T-helper 1 cell (primary cell): Measurements from ENCODE around the gene RNF26.
A peak's percentile ranks its signal among the peaks of the same experiment; 100 is the strongest.

Experiments used
- DNase-seq, 5 donors: peaks; one replicate each; pipeline ENCODE4 v3.0.0-alpha.2; 2012 to 2020
- total RNA-seq, 4 donors: gene quantifications; one replicate each; lab custom pipeline; 2026; lab: John Stamatoyannopoulos, UW

The RNF26 gene
- 8.3 to 16.3 (median 11.3) reads per million in 4 donors for total RNA-seq

GRCh38 chr11:119334174-119334930, at the start of gene RNF26:
Gene RNF26, plus strand, starts transcription at chr11:119334527. Its CDS starts 596 bp downstream, at chr11:119335123.
- peak; percentile 85 to 97 (median 91) for DNase-seq

DNA sequence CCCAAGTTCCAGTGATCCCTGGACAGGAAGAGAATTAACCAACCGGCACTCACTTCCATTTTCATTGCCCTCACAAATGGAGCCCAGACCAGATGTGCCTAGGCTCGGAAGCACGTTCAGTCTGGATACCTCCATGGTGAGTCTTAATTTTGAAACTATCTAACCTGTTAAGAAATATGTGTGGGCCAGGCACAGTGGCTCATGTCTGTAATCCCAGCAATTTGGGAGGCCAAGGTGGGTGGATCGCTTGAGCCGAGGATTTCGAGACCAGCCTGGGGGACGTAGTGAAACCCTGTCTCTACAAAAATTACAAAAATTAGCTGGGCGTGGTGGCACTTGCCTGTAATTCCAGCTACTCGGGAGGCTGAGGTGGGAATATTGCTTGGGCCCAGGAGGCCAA, 48.9 kb upstream of the RNF26 start:
- no peak for DNase-seq

GRCh38 chr11:119288219-119288618, 46.1 kb upstream of the RNF26 start:
- no peak for DNase-seq

DNA sequence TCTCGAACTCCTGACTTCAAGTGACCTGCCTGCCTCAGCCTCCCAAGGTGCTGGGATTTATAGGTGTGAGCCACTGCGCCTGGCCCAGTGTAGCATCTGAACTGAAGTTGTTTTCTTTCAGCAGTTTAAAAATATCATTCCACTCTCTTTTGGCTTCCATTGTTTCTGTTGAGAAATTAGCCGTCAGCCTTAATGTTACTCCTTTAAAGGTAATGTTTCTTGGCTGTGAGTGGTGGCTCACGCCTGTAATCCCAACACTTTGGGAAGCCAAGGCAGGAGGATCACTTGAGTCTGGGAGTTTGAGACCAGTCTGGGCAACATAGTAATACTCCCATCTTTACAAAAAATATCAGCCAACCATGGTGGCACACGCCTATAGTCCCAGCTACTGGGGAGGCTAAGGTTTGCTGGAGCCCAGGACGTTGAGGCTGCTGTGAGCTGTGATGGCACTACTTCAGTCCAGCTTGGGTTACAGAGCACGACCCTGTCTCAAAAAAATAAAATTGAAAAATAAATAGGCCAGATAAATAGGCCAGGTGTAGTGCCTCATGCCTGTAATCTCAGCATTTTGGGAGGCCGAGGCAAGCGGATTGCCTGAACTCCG, 43.3 kb upstream of the RNF26 start:
- DNase-seq = no peak

- DNase-seq = no peak
These were observed 40.9 kb upstream of the RNF26 start for GRCh38 chr11:119293461-119293860.

DNA sequence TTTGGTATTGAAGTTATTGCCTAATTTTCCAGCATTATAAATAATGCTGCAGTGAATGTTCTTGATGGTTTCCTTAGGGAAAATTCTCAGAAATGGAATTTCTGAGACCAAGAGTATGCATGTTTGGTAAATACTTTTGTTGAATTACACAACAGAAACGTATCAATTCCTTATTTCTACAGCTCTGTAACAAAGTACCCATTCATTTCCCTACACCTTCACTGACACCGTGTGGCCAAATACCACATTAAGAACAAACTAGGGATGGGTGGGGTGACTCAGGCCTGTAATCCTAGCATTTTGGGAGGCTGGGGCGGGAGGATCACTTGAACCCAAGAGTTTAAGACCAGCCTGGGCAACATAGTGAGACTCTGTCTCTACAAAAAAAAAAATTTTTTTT, 39.1 kb upstream of the RNF26 start:
- DNase-seq = no peak

DNA sequence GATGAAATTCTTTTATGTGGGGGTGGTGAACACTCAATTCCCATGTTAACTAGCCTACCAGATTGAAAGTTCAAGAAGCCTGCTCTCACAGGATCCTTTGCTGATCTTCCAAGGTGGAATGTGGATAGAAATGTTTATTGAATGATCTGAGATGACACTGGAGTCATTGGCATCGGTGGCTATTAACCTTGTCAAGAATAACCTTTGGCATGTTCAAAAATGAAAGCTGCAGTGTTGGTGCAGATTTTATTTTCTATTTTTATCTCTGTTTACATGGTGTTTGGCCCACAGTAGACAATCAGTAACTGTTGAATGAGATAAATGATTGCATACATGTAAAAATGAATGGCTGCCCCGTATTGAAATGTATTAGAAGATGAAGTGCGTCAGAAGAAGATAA, 36.4 kb upstream of the RNF26 start:
- no peak for DNase-seq

- DNase-seq = no peak
These were observed 35.6 kb upstream of the RNF26 start for GRCh38 chr11:119298726-119299125.

GRCh38 chr11:119299416-119299815, 34.9 kb upstream of the RNF26 start:
- no peak for DNase-seq

DNA sequence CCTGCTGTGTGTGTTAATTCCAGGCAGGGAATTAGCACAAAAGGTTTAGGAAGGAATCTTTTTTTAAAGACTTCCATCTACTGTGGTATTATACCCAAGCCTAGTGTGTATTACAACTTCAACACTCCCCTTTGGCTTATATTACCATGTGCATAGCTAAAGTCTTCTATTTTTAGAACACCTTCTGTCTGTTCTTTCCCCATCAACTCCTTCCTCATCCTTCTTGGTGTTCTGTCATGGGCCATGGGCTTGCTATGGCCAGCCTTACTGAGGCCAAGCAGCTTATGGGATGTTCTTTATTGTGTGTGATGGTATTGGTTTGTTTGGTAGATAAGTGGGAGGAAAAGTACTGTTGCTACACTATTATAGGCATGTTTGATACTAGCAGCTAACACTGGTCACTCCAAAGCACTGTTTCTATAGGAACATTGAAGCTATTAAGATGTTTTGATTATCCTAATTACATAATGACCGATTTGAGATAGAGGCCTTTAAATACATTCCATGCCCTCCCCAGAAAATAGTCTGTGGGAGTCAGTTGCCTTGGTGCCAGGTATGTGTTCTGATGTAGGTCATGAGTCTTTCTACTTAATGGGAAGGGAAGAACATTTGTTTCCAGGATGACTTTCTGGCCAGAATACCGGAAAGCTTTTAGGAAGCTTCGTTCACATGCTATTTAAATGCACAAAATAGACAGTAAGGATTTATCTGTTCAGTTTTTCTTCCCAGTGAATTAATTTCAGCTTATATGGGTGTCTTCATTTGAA, 33.9 kb upstream of the RNF26 start:
- no peak for DNase-seq

DNA sequence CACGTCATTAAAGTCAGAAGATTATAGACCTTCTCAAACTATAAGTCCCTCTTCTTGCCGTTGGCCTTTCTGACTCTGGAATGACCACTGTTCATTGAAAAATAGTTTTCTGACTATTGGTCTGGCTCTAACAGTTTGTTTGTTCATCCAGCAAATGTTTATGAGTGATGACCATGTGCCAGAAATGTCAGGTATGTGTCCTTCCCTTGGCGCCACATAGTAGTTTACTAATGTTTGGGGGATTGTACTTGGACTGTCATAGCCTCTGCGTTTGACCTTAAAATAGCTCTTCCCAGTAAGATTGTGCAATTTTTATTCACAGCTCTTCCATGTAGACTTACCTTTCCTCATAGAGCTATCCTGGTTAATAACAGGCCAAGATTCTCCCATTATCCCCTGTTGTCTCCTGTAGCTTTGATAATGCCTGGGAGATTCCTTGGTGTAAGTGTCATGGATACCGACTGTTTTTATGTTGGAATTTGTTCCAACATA, 31.1 kb upstream of the RNF26 start:
- no peak for DNase-seq

DNA sequence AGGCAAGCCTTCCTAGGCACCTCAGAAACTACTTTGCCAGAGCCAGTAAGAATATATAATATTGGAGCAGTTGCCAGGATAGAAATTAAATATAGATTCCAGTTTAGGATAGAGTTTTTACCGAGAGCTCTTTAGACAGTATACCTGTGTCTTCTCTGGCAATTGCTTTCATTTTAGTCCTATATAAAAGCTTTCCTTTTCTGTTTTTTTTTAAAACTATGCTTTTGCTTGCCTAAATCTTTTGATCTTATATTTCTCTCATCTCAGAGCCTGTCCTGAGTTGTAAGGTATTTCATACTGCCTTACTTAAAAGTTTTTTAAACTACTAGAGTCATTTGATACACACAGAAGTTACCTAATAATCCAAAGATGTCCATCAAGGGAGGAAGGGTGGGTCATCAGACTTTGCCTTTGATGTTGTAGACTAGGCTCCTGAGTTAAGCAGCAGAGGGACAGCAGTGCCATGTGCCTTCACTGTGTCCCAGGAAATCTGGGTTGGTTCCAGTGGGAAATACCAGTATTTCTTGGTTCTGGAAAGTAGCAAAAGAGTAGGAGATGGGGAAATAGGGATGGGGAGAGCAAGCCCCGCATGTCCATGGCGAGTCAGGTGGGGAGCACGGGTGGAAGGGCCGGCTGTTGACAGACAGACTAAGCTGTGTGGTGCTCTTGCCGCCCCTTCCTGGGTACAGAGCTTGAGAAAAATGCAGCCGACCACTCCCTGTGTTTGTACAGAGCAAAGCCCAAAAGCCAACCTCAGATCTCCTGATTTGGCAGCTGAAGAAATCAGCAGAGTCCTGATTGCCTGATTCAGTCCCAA, 28.6 kb upstream of the RNF26 start:
- no peak for DNase-seq

- DNase-seq = no peak
These were observed 27.9 kb upstream of the RNF26 start for GRCh38 chr11:119306373-119306890.

GRCh38 chr11:119307219-119307618, 27.1 kb upstream of the RNF26 start:
- DNase-seq = no peak

- DNase-seq = no peak
These were observed 26.4 kb upstream of the RNF26 start for GRCh38 chr11:119307974-119308373.

GRCh38 chr11:119309411-119309810, 24.9 kb upstream of the RNF26 start:
- no peak for DNase-seq

DNA sequence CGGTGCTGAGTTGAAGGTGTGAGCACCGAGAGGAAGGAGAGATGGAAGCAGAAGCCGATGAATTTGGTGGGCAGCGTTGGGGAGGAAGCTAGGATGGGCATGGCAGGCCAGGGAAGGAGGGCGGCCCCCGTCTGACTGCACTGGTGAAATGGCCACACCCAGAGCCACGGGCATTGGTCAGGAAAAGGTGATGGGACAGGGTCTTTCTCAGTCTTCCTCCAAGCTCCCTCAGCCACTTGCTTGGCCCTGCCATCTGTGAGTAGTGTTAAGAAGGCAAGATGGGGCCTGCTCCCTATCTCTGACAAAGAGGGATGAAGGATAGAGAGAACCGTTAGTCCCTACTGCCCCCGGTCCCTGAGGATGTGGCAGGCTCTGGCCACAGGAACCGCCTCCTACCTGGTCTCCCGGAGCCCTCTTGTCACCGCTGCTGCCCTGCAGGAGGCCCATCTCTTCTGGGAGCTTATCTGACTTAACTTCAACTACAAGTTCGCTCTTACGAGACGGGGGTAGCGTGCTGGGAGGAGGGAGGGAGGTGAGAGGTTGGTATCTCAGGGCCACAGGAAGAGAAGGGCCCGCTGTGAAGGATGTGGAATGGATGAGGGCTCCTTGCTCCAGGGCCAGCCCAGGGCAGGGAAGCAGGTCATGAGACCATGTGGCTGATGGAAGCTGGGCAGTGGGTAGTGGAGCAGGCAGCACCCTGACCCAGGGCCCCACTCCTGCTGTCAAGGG, 24.2 kb upstream of the RNF26 start:
- no peak for DNase-seq

GRCh38 chr11:119310682-119311052, 23.7 kb upstream of the RNF26 start:
- no peak for DNase-seq

DNA sequence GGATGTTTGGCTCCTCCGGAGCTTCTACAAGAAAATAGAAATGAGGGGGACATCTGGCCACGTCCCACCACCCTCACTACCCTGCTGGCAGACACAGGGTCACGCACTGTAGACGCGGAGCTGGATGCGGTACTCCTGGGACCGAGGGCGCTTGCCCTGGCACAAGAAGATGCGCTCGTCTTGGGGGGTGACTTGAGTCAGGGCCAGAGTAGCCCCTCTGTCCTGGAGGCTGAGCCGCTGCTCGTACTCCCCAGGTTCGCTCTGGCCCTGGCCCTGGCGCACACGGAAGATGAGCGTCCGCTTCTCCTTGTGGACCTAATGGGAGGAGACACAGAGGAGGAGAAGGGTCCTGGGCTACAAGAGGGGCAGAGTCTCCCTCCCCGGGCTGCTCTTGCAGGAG, 19.6 kb upstream of the RNF26 start:
- DNase-seq = no peak

DNA sequence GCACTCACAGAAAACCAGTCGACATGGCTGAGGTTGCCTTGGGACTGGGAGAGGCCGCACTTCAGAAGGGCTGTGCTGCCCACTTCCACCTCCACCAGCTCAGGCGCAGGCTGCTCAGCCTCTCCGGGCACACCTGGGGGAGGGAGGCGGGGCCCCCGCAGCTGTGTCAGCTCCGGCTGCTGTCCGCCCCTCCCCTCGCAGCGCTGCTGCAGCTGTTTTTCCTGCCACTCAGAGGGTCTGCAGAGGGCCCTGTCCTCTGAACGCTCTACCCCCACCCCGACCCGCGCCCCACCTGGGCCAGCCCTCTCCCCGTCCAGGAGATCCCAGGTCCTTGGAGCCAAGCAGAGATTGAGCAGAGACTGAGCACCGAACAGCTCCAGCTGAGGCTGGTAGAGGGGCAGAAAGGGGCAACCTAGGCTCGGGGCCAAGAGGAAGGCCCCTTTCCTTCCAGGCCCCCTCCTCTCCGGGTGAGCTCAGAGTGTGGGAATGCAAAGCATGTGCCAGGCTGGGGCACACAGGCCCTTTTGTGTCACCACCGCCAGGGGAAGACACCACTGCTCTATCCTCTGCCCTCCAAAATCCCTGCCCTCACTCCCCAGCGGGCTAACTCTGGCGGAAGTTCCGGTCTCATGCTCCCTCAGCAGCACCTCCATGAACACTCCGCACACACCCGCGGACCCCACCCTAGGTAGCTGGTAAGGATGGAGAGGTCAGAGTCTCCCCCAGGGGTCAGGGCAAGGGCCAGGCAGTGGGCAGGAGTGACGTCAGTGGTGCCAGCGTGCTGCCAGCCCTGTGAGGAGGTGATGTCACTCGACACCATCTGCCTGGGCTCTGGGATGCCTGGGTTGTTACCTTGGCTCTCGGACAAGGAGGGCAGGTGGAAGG, 19.0 kb upstream of the RNF26 start:
- DNase-seq = peak in 2 of 5 donors; percentile 38 to 44
